Activated CD4-positive, alpha-beta T cell treated with anti-CD3 and anti-CD28 coated beads, Interleukin-2, amount 10 ng/mL, durations not matched to agents 24 days and 14 days (primary cell): Measurements from ENCODE around the gene TRABD. TPM values are rescaled to one million over a fixed set of nuclear protein-coding genes. Genes with fewer than 3 reads are reported as not detected.

Source experiments
- DNase-seq: peaks from one replicate; pipeline ENCODE4 v3.0.0; 2022
- H3K27ac Mint-ChIP-seq: one replicate; pipeline ENCODE4 v1.8.0; 2022; ENCODE audit warnings: mild to moderate bottlenecking, mixed read lengths
- H3K27me3 Mint-ChIP-seq: one replicate; pipeline ENCODE4 v1.8.0; 2022; ENCODE audit warnings: mixed read lengths
- H3K36me3 Mint-ChIP-seq: one replicate; pipeline ENCODE4 v1.8.0; 2022; ENCODE audit warnings: low read depth, mild to moderate bottlenecking, mixed read lengths
- H3K4me1 Mint-ChIP-seq: one replicate; pipeline ENCODE4 v1.8.0; 2021; ENCODE audit warnings: mixed read lengths
- H3K4me3 Mint-ChIP-seq: one replicate; pipeline ENCODE4 v1.8.0; 2022; ENCODE audit warnings: mild to moderate bottlenecking, moderate library complexity, mixed read lengths
- H3K9me3 Mint-ChIP-seq: one replicate; pipeline ENCODE4 v1.8.0; 2021; ENCODE audit warnings: mixed read lengths
- intact Hi-C: fragments of 100-400 bp; cut with micrococcal nuclease; formaldehyde crosslinking; loops from one replicate; pipeline ENCODE4 v1.15.1; 2023
- total RNA-seq: library from RNA; stranded (reverse); gene quantifications from 2 replicates; pipeline ENCODE4 v1.2.3, GENCODE V29; 2022

TRABD gene
- total RNA-seq, 1 donor from 2014 or later: 97.4 TPM

GRCh38 chr22:50184004-50184901 is 1.5 kb upstream of the TRABD start:
- peak overlapping the region; percentile 80 for H3K27ac Mint-ChIP-seq
- H3K4me3 Mint-ChIP-seq: peak overlapping the region; percentile 77
- peaks cover 14% of the 10 kb centered on the region for H3K4me1 Mint-ChIP-seq
- peaks cover 2% of the 10 kb centered on the region for H3K27me3 Mint-ChIP-seq
- H3K9me3 Mint-ChIP-seq: no peaks in the 10 kb centered on the region
- peaks cover 4% of the 10 kb centered on the region for H3K36me3 Mint-ChIP-seq
- intact Hi-C loops: no loop called here
- DNase-seq: no peak

GRCh38 chr22:50184902-50185374 is 775 bp upstream of the TRABD start:
- Mint-ChIP-seq H3K4me3 (peak overlapping the region; percentile 84), H3K36me3 (peaks cover 5% of the 10 kb centered on the region), H3K9me3 (no peaks in the 10 kb centered on the region), H3K4me1 (peaks cover 18% of the 10 kb centered on the region), H3K27ac (no peak overlapping the region), H3K27me3 (peaks cover 2% of the 10 kb centered on the region)
- intact Hi-C loops: loop anchor here (1.0 to 5.0 kb wide), 2 partner anchors 15 to 248 kb away; no protein-coding TSS in a partner anchor
- no peak for DNase-seq

- Mint-ChIP-seq H3K36me3 (peaks cover 7% of the 10 kb centered on the region), H3K4me3 (peak overlapping the region; percentile 96), H3K4me1 (peaks cover 21% of the 10 kb centered on the region), H3K27me3 (peaks cover 2% of the 10 kb centered on the region), H3K27ac (peak overlapping the region; percentile 92), H3K9me3 (no peaks in the 10 kb centered on the region)
- peak; percentile 70 for DNase-seq
- intact Hi-C loops: loop anchor here (5.0 kb wide), 1 partner anchor 249 kb away; no protein-coding TSS in a partner anchor
These were observed 535 bp downstream of the TRABD start for GRCh38 chr22:50186181-50186714.

GRCh38 chr22:50186761-50187523 is 1.2 kb downstream of the TRABD start:
- Mint-ChIP-seq H3K4me1 (peaks cover 27% of the 10 kb centered on the region), H3K9me3 (no peaks in the 10 kb centered on the region), H3K36me3 (peaks cover 12% of the 10 kb centered on the region), H3K4me3 (peak overlapping the region; percentile 96), H3K27ac (peak overlapping the region; percentile 92), H3K27me3 (peaks cover 2% of the 10 kb centered on the region)
- peak; percentile 74 for DNase-seq
- intact Hi-C loops: loop anchor here (5.0 kb wide), 1 partner anchor 250 kb away; no protein-coding TSS in a partner anchor

DNA sequence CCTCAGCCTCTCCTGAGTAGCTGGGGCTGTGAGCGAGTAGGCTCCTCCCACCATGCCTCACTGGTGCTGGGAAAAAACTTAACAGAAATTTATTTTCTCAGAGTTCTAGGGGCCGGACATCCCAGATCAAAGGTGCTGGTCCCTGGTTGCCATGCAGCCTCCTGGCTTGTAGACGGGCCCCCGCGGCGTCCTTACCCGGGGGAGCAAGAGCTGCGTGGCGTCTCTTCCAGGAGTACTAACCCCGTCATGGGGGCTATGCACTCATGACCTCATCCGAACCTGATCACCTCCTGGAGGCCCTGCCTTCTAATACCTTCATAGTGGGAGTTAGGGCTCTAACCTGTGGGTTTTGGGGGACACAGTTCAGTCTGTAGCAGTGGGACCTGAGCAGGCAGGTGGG is 2.6 kb downstream of the TRABD start:
- Mint-ChIP-seq H3K4me1 (peaks cover 36% of the 10 kb centered on the region), H3K27ac (peak overlapping the region; percentile 29), H3K4me3 (peak overlapping the region; percentile 26), H3K27me3 (peaks cover 2% of the 10 kb centered on the region), H3K36me3 (peaks cover 17% of the 10 kb centered on the region), H3K9me3 (no peaks in the 10 kb centered on the region)
- intact Hi-C loops: loop anchor here (5.0 kb wide), 1 partner anchor 251 kb away; no protein-coding TSS in a partner anchor
- DNase-seq: no peak

DNA sequence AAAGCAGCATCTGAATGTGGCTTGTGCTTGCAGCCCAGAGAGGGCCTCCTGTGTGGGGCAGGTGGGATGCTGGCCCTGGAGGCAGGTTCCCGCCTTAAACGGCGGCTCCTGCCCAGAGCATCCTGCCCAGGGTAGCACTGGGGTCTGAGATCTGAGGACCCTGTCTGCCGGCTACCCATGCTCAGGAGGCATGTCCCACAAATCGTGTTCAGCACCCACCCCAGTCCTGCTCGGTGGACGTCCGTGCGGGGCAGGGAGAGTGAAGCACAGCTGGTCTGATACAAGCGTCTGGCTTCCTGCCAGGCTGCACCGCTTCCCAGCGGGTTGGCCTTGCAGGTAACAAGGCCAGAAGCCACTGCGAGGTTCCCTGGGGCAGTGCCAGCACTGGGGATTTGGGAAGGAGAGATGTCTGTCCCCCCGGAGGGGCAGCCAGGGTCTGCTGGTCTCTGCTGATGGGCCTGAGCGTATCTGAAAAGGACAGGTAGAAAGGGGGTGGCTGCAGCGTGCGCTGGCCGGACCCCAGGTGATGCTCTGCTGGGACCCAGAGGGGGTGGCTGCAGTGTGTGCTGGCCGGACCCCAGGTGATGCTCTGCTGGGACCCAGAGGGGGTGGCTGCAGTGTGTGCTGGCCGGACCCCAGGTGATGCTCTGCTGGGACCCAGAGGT is 3.6 kb downstream of the TRABD start:
- DNase-seq: peak; percentile 67
- peak overlapping the region; percentile 93 for H3K4me3 Mint-ChIP-seq
- peaks cover 36% of the 10 kb centered on the region for H3K4me1 Mint-ChIP-seq
- H3K27me3 Mint-ChIP-seq: peaks cover 2% of the 10 kb centered on the region
- intact Hi-C loops: loop anchor here (5.0 kb wide), 1 partner anchor 252 kb away; no protein-coding TSS in a partner anchor
- H3K27ac Mint-ChIP-seq: peak overlapping the region; percentile 98
- H3K9me3 Mint-ChIP-seq: no peaks in the 10 kb centered on the region
- peaks cover 17% of the 10 kb centered on the region for H3K36me3 Mint-ChIP-seq

- intact Hi-C loops: loop anchor here (1.0 to 5.0 kb wide), 3 partner anchors 10 to 263 kb away; no protein-coding TSS in a partner anchor
- peak overlapping the region; percentile 98 for H3K27ac Mint-ChIP-seq
These were observed 4.1 kb downstream of the TRABD start for GRCh38 chr22:50189849-50190181.

GRCh38 chr22:50190182-50190940 is 4.6 kb downstream of the TRABD start:
- Mint-ChIP-seq H3K36me3 (peaks cover 20% of the 10 kb centered on the region), H3K27ac (peak overlapping the region; percentile 98), H3K27me3 (no peaks in the 10 kb centered on the region), H3K9me3 (no peaks in the 10 kb centered on the region), H3K4me1 (peaks cover 34% of the 10 kb centered on the region), H3K4me3 (peak overlapping the region; percentile 93)
- intact Hi-C loops: loop anchor here (1.0 to 5.0 kb wide), 2 partner anchors 10 to 263 kb away; no protein-coding TSS in a partner anchor
- peak; percentile 95 for DNase-seq

More at GRCh38 chr22:50189849-50190181, 4.1 kb downstream of the TRABD start:
- Mint-ChIP-seq H3K27me3 (no peaks in the 10 kb centered on the region), H3K36me3 (peaks cover 17% of the 10 kb centered on the region), H3K4me3 (peak overlapping the region; percentile 93), H3K9me3 (no peaks in the 10 kb centered on the region), H3K4me1 (peaks cover 34% of the 10 kb centered on the region)
- DNase-seq: no peak

DNA sequence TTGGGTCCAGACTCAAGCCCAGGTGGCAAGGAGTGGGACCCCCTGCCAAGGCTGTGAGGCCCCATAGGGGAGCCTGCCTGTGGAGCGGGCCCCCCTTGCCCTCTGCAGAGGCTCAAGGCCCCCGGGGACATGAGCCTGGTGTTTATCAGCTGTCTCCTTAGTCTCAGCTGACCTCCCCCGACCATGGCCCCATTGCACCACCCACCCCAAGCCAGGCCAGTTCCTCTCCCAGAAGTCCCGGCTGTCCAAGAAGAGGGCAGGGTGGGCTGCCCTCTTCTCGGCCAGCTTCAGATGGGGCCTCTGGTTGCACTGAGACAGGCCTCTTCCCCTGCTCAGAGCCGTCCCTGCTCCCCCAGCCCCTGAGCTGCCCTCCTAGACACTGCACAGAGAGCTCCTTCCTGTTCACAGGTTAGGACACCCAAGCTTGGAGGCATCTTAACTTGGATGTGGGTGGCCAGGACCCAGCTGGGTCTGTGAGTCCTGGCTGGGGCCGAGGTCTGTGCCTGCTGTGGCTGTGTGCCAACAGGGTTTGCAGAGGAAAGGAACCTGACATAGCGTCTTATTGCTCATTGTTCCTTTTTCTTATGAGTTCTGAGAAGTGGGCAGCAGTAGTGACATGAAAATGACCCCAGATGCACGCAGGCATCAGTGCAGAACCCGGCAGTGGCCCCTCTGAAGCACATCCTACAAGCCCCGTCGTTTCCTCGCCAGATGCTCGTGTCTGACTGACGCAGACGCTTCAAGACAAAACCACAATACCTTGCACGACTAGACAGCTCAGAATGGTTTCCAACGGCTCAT is 5.4 kb downstream of the TRABD start:
- no peaks in the 10 kb centered on the region for H3K27me3 Mint-ChIP-seq
- H3K36me3 Mint-ChIP-seq: peaks cover 22% of the 10 kb centered on the region
- H3K9me3 Mint-ChIP-seq: no peaks in the 10 kb centered on the region
- peak; percentile 91 for DNase-seq
- peak overlapping the region; percentile 93 for H3K4me3 Mint-ChIP-seq
- peaks cover 34% of the 10 kb centered on the region for H3K4me1 Mint-ChIP-seq
- peak overlapping the region; percentile 98 for H3K27ac Mint-ChIP-seq
- intact Hi-C loops: loop anchor here (1.0 to 5.0 kb wide), 2 partner anchors 9 to 264 kb away; no protein-coding TSS in a partner anchor

DNA sequence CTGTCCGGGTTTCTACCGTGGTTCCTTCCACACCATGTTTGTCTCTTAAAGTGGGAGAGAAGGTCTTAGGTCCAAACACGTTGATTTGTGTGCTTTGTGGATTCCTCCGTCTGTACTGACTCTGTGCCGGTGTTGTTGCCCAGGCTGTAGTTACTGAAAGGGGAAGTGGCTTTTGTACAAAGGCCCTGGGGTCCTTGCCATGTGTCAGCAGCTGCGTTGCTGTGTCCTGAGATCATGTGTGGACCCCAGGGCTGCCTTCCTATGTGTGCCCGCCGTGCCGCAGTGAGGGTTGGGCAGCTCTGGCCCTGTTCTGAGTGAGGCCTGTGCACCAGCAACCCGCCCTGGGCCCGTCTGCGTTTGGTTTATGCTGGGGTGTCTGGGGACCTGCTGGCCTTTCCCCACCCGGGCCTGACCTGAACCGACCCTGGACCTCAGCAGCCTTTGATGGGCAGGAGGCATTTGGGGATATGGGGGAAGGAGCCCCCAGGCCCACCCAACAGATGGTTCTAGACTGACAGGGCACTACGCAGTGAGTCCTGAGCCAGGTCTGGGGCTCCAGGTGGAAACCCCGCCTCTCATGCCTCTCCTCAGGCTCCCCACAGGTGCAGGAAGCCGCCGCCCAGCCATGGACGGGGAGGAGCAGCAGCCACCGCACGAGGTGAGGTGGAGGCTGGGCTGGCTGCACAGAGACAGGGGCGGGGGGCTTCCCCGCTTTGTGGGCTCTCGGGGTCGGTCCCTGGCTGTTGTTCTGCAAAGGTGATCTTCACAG is 6.9 kb downstream of the TRABD start:
- H3K27ac Mint-ChIP-seq: peak overlapping the region; percentile 98
- H3K36me3 Mint-ChIP-seq: peaks cover 22% of the 10 kb centered on the region
- intact Hi-C loops: loop anchor here (5.0 kb wide), 1 partner anchor 265 kb away; no protein-coding TSS in a partner anchor
- DNase-seq: peak; percentile 76
- H3K4me1 Mint-ChIP-seq: peaks cover 28% of the 10 kb centered on the region
- no peaks in the 10 kb centered on the region for H3K27me3 Mint-ChIP-seq
- H3K9me3 Mint-ChIP-seq: no peaks in the 10 kb centered on the region
- peak overlapping the region; percentile 93 for H3K4me3 Mint-ChIP-seq

DNA sequence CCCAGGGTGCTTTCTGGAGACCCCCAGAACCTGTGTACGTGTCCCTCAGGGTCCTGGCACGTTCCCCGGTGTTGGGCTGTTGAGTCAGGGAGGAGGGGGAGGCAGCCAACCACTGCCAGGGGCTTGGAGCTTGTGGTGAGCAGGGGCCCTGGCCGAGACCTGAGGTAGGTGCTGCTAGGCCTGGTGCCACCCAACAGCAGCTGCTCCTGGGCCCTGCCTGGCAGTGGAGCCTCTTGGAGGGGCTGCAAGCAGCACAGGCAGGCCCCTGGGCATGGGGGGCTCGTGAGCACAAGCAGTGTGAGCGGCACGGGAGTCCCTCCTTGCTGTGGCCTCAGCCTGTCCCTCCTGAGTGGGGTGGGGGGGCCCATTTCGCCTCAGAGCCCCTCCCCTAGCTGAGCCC is 7.9 kb downstream of the TRABD start:
- peaks cover 26% of the 10 kb centered on the region for H3K36me3 Mint-ChIP-seq
- no peak overlapping the region for H3K27ac Mint-ChIP-seq
- peaks cover 25% of the 10 kb centered on the region for H3K4me1 Mint-ChIP-seq
- H3K4me3 Mint-ChIP-seq: no peak overlapping the region
- no peaks in the 10 kb centered on the region for H3K27me3 Mint-ChIP-seq
- DNase-seq: no peak
- no peaks in the 10 kb centered on the region for H3K9me3 Mint-ChIP-seq
- intact Hi-C loops: loop anchor here (5.0 kb wide), 1 partner anchor 266 kb away; no protein-coding TSS in a partner anchor
